Sciatic nerve (tissue), 2 donors: ENCODE measurements around the gene CLCC1. TPM values are rescaled to one million over a fixed set of nuclear protein-coding genes. Genes with fewer than 3 reads are reported as not detected.
"Not testable (repeated sequence)": the region's sequence is repeated elsewhere in the genome, so short reads cannot be mapped to it uniquely, and the experiment has no call there.

Experiments
- ATAC-seq: fragments of 200-7000 bp; cut with Tn5 transposase; one replicate; pipeline ENCODE4 v1.9.1; 2020; ENCODE audit warnings: mild to moderate bottlenecking, moderate library complexity
- DNase-seq: peaks from one replicate; pipeline ENCODE4 v3.0.0-alpha.2; 2020; ENCODE audit warnings: low spot score
- intact Hi-C: fragments of 100-400 bp; cut with DNase I; formaldehyde crosslinking; loops from one replicate; pipeline ENCODE4 v1.14.2; 2022
- total RNA-seq: library from RNA; stranded (reverse); fragmentation: NEBNext Ultra II Directional; extraction: Animal tissue kit (Norgen Biotek cat#: 25700); gene quantifications from one replicate; pipeline ENCODE4 v1.2.1, GENCODE V29; 2021
- donor health status: DM: no; HTN: no; CAD: no.
- donor health status: DM: no; HTN: no; CAD: no.

The CLCC1 gene
- total RNA-seq, 1 donor from 2014 or later = 44.6 TPM

GRCh38 chr1:108927565-108927964 is 35.7 kb downstream of the CLCC1 start:
- intact Hi-C loops, DNase-seq, ATAC-seq: not testable (repeated sequence)

- intact Hi-C loops = no loop called here
- ATAC-seq (no peak), DNase-seq (no peak)
Observed at GRCh38 chr1:108925920-108926319, 37.4 kb downstream of the CLCC1 start.

- intact Hi-C loops = no loop called here
- no peak for DNase-seq
- ATAC-seq = no peak
Observed at GRCh38 chr1:108916788-108917187, 46.5 kb downstream of the CLCC1 start.

Other genes with a start within 250 kb of the CLCC1 start
- gene STXBP3, start 216.8 kb downstream of the CLCC1 start, total RNA-seq = 78.0 TPM
- gene AKNAD1, start 106.4 kb downstream of the CLCC1 start, total RNA-seq = 1.3 TPM
- 22.1 TPM for gene GPSM2, start 86.5 kb downstream of the CLCC1 start, total RNA-seq
- 24.6 TPM for gene WDR47, start 78.6 kb upstream of the CLCC1 start, total RNA-seq
- gene TAF13, start 112.5 kb upstream of the CLCC1 start, total RNA-seq = 39.9 TPM
- 39.4 TPM for gene TMEM167B, start 127.3 kb upstream of the CLCC1 start, total RNA-seq
- gene ELAPOR1, start 150.6 kb upstream of the CLCC1 start, total RNA-seq = 1.9 TPM